Left lobe of liver (tissue), 2 donors: ENCODE measurements around the gene TIPRL. TPM values are rescaled to one million over a fixed set of nuclear protein-coding genes. Genes with fewer than 3 reads are reported as not detected.
"Not testable (repeated sequence)": the region's sequence is repeated elsewhere in the genome, so short reads cannot be mapped to it uniquely, and the experiment has no call there.

ENCODE experiments used
- ATAC-seq: fragments of 200-7000 bp; cut with Tn5 transposase; one replicate; pipeline ENCODE4 v1.9.1; 2020; ENCODE audit warnings: mild to moderate bottlenecking, moderate library complexity
- DNase-seq: peaks from one replicate; pipeline ENCODE4 v3.0.0-alpha.2; 2020; ENCODE audit warnings: low spot score
- total RNA-seq: library from RNA; stranded (reverse); gene quantifications from one replicate; pipeline ENCODE4 v1.2.1, GENCODE V29; 2021
- donor health status: DM: no; HTN: no; CAD: no; lungs with moderate emphysema.
- donor health status: DM: no; HTN: yes; CAD: no.

Gene TIPRL
- total RNA-seq = 10.9 TPM

DNA sequence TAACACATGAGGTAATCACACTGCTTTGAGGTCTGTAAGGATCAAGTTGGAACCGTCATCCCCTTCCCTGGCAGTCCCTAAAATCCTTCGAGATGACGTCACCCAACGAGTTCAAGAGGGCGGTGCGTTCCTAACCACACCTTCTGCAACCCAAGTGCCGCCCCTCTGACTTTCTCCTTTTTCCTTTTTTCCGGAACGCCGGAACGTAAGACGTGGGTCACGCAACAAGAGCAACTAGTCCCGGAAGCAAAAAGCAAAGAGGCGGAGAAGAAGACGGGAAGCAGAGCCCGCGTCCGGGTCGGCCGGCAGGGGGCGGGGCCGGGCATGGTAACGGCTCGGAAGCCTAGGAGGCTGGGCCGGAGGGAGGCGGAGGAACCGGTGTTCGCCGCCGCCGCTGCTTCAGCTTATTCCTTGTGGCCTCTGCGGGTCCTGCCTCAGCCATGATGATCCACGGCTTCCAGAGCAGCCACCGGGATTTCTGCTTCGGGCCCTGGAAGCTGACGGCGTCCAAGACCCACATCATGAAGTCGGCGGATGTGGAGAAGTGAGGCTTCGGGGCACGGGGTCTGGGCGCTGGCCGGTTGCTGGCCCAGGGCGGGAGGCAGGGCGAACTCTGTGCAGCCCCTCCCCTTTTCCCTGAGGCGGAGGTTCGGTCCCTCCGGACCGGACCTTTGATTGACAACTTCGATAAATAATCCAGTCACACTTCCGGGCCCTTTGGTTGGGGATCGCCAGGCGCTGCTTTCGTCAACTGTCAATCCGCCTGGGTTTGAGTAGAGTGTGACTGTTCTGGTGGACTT is at the start of gene TIPRL:
Gene TIPRL, plus strand, starts transcription at position 325 of the 800 bp plus-strand sequence. Its CDS starts 116 bp downstream, at position 441.
- ATAC-seq = peak; percentile 96
- DNase-seq = peak; percentile 98

DNA sequence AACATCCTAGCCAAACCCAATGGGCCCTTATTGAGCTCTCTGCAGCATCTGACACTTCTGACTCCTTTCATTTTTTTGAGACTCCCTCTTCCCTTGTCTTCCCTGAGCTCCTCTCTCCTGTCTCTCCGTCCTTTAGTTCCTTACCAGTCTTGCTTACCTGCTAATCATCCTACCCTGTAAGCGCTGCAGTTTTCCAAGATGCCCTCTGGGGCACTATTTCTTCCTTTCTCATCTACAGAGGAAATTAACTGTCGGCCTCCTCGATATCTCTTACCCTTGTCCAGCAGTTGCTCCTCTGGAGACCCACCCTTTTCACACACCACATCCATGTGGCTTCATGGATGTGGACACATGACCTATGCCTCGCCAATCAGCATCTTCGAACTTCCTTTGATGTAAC is 48.8 kb upstream of the TIPRL start:
- DNase-seq (no peak), ATAC-seq (no peak)

DNA sequence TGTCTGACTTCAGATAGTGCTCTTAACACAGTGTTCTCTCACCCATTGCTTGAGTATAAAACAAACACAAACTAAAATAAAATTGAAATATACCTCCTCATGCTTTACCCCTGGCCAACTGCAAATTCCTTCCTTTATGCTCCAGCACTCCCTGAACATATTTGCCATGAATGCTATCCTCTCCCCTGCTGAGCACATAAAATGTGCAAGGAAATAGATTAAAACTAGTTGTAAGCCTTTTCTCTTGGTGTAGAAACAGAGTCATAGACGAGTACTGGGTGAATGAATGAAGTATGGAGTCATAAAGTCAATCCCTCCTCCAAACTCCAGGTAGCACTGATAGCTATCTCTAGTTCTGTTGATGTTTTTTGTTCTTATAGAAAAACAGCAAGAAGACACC is 44.6 kb upstream of the TIPRL start:
- DNase-seq (no peak), ATAC-seq (no peak)

DNA sequence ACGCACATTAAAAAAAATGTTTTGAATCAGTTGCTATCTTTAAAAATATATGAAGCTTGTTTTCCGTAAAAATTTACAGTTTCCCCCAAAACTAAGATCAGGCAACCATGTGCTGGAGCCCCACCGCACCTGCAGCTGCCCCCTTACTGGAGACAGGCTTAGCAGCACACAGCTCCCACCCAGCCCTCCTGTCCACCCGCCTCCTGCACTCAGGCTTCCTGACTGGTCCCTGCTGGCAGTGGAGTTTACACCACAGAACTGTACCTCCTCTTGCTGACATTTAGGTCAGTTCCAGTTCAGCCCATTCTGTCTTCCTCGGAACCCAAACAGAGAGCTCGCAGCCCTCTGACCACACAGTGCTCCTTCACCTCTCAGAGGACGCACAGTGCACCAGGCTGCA is 44.1 kb upstream of the TIPRL start:
- DNase-seq (no peak), ATAC-seq (no peak)

DNA sequence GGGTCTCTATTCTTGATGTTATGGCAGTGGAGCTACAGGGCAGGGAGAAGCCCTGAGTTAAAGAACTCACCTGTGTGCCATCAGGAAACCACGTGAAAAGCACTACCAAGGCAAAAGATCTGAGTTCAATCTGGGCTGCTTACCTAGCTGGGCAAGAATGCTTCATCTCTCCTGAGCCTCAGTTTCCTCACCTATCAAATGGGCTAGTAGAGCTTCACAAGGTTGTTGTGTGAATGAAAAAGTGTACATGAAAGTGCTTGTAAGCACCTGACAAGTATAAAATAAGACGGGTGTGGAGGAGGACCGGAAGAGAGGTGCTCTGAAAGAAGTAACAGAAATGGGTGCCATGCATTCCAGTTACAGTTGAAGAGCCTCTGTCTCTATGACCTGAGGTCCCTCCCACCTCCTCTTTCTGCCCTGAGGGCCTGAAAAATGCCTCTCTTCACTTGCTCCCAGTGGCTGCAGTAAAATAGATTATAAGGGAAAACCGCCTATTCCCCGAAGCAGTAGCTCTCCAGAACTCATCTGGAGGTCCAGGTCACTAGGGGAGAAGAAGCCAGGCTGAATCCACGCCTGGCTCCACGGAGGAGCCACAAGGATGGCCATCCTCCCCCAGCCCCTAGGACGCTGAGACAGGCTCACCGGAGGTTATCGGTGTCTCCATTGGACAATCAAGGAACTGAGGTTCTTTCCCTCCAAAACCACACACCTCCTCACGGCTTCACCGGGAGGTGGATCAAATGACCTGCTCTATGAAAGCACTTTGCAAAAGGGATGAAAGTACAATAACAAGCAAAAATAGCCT is 43.4 kb upstream of the TIPRL start:
- DNase-seq (no peak), ATAC-seq (no peak)

DNA sequence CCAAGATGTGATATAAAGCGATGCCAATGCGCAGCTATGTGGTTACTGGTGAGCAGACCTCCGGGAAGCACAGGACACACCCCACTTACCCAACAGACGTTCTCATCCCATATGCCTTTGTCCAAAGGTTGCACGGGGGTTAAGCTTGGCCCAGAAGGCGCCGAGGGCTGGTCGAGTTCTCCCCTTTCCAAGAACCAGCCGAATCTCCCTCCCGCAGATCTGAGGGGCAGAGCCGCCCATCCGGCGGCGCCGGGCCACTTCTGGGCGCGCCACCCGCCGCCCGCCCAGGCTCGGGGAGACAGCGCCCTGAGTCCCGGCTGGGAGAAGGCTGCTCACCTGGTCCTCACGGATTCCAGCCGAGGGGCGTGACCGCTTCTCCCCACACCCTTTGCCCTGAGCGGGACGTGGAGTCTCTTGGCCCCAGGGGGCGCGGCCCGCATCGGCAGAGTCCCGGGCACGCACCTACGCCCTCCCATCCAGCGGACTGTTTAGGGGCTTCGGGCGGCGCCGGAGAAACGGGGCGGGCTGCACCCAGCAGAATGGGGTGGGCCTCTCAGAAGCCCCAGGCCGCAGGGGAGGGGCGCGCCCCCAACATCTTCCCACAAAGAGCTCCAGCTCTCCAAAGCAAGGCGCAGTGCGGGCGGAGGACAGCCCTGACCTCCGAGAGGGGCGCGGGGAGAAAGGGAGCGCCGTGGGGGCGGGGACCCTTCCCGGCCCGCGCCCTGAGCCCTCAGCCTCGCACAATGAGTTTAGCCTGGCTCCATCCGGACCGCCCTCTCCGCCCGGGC is 42.6 kb upstream of the TIPRL start:
- no peak for DNase-seq
- ATAC-seq = peak; percentile 45

DNA sequence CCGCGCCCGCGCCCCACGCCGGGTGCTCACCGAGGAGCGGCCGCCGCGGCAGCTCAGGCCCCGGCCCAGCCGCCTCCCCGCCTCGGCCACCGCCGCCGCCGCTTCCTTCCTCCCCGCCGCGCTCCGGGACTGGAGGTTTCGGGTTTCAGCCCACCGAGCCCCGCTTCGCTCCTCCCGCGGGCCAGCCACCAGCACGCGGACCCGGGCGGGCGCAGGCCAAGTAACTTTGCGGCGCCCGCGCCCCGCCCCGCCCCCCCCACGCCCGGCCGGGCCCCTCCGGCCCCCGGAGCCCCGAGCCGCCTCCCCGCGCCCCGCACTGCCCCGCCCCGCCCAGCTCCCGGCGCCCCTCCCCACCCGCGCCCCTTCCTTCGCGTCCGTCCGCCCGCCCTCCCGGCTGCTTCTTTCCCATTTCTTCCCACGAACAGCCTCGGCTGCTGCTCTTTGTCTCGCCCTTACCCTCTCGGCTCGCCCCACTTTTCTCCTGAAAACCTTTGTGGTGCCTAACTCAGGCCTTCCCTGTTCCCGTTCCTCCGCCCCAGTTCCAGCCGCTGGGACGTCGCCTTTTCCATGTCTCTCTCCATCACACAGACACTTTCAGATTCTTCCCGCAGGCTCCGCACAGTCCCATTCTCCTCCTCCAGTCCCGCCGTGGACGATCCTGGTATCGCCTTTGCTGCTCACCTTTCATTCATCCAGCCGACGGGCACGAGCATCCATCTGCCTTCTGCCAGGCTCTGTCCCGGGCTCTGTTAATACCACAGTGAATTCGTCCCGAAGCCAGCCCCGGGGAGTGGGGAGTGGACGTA is 41.9 kb upstream of the TIPRL start, which contains the start of gene GPR161:
Gene GPR161, minus strand, starts transcription at position 222 of the 806 bp plus-strand sequence. CDS start 32,080 bp downstream, outside the sequence.
- no peak for DNase-seq
- peak; percentile 78 for ATAC-seq

DNA sequence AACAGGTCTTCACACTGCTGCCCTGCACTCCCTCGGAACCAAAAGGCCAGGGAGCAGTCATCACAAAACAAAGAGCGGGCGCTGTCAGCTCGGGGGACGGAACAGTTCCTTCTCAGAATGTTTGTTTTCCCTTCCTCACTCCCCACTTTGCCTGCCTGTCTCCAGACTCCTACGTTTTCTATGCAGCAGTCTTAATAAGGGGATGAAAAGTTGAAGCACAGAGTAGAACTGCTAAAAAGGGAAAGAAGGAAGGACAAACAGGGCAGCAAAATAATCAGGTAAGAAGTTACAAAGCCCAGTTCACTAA is 41.3 kb upstream of the TIPRL start:
- no peak for ATAC-seq
- no peak for DNase-seq

DNA sequence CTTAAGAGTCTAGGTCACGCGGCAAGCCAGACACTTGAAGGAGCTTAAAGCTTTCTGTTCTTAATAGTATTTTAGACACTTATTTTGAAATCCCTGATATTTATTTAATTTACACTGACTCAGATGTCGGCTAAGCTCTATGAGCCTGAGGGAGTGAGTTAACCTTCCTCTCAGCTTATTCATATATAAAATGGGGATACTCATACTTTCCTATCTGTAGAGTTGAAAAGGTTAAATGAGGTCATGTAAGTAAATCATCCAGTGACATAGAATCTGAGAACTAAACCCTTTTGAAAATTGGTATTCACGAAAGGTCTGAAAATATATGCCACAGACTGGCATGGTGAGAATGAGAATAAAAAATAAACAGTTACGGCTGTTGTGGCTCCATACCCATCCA is 40.6 kb upstream of the TIPRL start:
- ATAC-seq (no peak), DNase-seq (no peak)

DNA sequence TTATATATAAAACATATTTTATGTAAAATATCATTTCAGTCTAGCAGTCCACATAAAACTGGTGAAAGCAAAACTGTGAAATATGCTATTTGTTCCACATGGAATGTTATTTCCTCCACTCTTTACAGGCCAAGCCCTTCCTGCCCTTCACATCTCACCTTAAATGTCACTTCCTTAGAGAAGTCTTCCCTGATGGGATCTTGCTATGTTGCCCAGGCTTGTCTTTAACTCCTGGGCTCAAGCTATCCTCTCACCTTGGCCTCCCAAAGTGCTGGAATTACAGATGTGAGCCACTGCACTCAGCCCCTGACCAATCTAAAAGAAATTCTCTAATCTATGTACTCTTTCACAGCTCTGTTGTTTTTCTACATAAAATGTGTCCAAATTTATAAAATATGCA is 39.7 kb upstream of the TIPRL start:
- DNase-seq (no peak), ATAC-seq (no peak)

DNA sequence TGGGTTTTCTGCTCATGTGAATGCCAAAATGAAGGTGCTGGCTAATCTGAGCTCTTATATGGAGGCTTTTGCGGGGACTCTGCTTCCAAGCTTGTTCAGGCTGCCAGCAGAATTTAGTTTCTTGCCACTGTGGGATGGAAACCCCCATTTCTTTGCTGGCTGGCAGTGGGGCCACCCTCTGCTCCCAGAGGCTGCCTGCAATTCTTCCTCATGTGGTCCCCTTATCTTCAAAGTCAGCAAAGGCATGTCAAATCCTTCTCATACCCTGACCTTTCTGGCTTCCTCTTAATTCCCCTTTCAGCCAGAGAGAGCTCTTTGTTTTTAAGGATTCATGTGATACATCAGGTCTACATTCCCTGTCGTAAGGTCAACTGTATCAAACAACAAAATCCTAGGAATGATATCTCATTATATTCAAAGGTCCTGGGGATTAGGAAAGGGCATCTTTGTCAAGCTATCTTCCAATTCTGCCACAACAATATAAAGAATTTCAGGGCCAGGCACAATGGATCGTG is 36.8 kb upstream of the TIPRL start:
- DNase-seq (no peak), ATAC-seq (no peak)

DNA sequence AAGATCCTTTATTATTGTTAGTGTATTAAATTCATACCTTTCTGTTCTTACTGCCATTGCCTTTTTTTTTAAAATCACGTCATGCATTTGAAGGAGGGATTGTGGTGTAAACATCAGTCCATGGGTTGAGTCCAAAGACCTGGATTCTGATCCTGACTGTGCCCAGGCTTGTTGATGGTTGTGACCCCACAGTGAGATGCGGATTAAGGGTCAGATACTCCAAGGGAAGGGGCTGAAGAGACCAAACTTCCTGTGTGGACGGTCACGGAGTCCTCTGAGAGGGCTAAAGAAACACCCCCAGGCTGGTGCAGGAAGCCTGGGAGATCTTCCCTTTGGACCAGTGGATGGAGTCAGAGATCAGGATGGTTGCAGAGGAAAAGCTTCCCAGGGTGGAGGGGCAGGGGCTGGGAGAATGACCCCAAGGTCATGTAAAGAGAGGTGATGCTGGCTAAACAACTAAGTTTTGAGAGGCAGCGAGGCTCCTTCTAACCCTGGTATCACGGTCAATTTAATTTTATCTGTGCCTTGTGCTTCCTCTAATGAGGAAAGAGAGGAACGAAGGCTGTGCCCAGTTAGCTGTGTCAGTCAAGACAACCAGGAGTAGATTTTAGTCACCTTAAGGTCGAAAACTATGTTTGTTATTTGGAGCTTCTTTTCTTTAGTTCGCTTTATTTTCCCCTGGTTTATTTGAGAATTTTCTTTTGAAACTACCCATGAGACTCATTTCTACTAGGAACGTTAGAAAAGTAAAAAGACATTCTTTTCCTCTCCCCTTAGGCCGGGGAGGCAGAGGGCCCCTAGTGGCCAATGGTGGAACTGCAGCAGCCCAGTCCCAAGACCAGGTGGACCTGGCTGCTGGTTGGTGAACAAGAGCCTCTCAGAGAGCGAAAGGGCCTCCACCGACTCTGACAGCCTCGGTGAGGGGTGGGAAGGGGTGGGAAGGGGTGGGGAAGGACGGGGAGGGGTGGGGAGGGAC is 33.3 kb upstream of the TIPRL start:
- ATAC-seq (peak; percentile 100), DNase-seq (peak; percentile 78)

DNA sequence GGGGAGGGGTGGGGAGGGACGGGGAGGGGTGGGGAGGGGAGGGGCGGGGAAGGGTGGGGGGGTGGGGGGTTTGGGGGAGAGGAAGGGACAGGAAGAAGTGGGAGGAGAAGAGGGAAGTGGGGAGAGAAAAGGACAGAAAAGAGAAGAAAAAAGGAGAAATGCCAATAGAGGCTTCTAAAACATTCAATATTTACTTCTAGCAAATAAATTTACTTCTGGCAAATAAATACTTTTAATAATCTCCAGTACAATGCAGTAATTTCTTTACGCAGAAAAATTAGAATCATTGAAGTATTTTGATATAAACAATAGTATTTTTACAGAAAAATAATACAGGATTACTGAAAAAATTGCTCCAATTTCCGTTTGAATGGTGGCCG is 32.6 kb upstream of the TIPRL start:
- no peak for ATAC-seq

DNA sequence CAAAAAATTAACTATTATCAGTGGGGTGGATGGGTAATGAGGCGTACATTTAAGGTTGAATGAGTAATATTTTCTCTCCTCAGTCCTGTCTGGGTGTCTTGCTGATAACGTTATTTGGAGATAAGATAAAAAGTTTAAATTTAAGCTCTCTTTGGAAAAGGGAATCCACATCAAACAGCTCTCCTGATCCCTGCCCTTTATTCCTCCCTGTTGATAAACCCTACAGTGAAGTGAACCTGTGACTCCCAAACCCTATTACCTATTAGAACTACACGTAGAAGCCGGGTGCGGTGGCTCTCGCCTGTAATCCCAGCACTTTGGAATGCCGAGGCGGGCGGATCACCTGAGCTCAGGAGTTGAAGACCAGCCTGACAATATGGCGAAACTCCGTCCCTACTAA is 32.1 kb upstream of the TIPRL start:
- DNase-seq = no peak
- ATAC-seq = no peak

More for the DNA sequence above, 32.6 kb upstream of the TIPRL start:
- DNase-seq = no peak

DNA sequence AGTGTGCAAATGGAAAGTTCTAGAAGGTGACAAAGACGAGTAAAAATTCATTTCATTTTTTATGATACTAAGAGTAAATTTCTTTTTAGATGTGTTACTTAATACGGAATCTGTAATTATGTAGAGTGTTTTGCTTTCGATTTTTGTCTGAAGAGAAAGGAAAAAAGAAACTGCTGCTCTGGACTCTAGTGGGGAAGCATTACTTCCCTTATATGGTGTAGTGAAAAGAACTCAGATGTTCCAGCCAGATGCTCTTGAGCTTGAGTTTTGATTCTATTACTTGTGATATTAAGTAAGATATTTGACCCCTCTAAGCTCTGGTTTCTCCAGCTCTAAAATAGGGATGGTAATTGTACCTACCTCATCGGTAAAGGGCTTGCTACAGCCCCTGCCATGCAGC is 29.8 kb upstream of the TIPRL start:
- DNase-seq = no peak
- ATAC-seq = no peak

DNA sequence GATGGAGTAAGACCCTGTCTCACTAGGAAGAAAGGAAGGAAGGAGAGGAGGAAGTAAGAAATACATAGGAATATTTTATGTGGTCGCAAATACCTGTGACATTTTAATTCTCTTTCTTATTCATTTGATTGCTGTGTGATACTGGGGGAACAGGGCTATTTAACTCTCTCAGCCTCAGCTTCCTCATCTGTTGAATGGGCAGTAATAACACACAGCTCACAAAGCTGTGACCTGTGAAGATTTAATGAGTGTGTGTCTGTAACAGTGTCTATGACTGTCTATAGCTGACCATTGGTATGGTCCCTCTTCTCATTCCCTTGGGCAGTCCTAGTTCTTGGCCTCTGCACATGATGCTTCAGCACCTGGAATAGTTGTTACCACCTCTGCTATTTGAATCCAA is 28.5 kb upstream of the TIPRL start:
- DNase-seq = no peak
- ATAC-seq = no peak

DNA sequence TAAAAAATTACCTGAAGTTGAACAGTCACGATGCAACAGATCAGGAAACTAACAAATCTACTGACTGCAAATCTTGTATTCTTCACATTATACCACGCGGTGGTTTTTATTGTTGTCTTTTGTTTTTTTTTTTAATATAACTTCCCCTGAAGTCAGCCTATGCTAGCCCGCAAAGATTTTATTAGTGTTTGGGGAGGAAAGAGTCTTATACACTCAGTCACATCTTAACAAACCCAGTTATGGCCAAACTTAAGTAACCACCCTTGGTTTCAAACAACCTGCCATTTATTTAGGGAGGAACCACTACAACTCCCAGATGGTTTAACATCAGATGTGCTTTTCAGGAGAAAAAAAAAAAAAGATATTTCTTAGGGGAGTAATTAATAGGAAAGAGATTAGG is 26.8 kb upstream of the TIPRL start:
- ATAC-seq = no peak
- no peak for DNase-seq

DNA sequence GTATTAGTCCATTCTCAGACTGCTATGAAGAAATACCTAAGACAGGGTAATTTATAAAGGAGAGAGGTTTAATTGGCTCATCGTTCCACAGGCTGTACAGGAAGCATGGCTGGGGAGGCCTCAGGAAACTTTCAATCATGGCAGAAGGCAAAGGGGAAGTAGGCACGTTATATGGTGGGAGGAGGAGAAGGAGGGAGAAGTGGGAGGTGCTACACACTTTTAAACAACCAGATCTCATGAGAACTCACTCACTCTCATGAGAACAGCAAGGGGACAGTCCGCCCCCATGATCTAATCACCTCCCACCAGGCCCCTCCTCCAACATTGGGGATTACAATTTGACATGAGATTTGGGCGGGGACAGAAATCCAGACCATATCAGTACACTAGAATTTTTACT is 24.1 kb upstream of the TIPRL start:
- not testable (repeated sequence) for ATAC-seq, DNase-seq

DNA sequence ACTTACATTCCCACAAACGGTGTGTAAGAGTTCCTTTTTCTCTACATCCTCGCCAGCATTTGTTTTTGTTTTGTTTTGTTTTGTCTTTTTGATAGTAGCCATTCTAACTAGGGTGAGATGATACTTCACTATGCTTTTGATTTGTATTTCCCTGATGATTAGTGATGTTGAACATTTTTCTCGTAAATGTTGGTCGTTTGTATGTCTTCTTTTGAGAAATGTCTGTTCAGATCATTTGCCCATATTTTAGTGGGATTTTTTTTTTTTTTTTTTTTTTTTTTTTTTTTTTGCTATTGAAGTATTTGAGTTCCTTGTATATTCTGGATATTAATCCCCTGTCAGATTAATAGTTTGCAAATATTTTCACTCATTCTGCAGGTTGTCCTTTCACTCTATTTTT is 22.9 kb upstream of the TIPRL start:
- DNase-seq (no peak), ATAC-seq (no peak)
